GM12878 (cell line): ENCODE measurements around the gene WDR86. TPM values are rescaled to one million over a fixed set of nuclear protein-coding genes. Genes with fewer than 3 reads are reported as not detected.

Experiments used
- ATAC-seq: fragments of 200-7000 bp; cut with Tn5 transposase; 3 replicates; pipeline ENCODE4 v1.9.1; 2020; ENCODE audit warnings: mild to moderate bottlenecking, moderate library complexity
- BruUV-seq: library from RNA; stranded (reverse); fragments of 400-500 nt; replicated peaks from 2 replicates; lab custom pipeline; 2021; lab: Mats Ljungman, UMichigan
- CTCF ChIA-PET: fragments of 300-600 bp; sonication (Branson Sonifier 250); formaldehyde crosslinking; extraction: SDS; loops from one replicate; lab custom pipeline; 2021; ENCODE audit warnings: inconsistent platforms; lab: Yijun Ruan, JAX
- POLR2A ChIA-PET: fragments of 350-600 bp; formaldehyde crosslinking; extraction: SDS; loops from one replicate; lab custom pipeline; 2021; ENCODE audit warnings: inconsistent platforms; lab: Charles Lee
- RAD21 ChIA-PET: fragments of 300-600 bp; sonication (Branson Sonifier 250); formaldehyde crosslinking; loops from one replicate; lab custom pipeline; 2023; ENCODE audit warnings: antibody characterized with exemption; ENCODE audit not compliant: unreplicated experiment; lab: Charles Lee
- SMC1A ChIA-PET: fragments of 300-600 bp; sonication (Branson Sonifier 250); formaldehyde crosslinking; loops from one replicate; lab custom pipeline; 2023; ENCODE audit not compliant: unreplicated experiment, uncharacterized antibody; lab: Charles Lee
- DNase-seq: peaks from one replicate; pipeline ENCODE4 v3.0.0-alpha.2; 2011; ENCODE audit warnings: low read depth, low spot score
- FAIRE-seq: peaks from 3 replicates; lab custom pipeline; 2011; peaks lifted over from hg19 to GRCh38; lab: Jason Lieb, UNC
- H2AFZ ChIP-seq: 2 replicates; pipeline ENCODE4 v1.6.0; 2011; ENCODE audit warnings: low read depth, low read length, control low read depth; ENCODE audit not compliant: control insufficient read depth
- H3K27ac ChIP-seq: 2 replicates; pipeline ENCODE4 v1.5.1; 2011; ENCODE audit warnings: control low read depth; ENCODE audit not compliant: control insufficient read depth, insufficient read depth
- H3K27me3 ChIP-seq, 2 experiments: replicated peaks in 1 of 2; 2 replicates each; pipeline versions ENCODE4 v1.6.0 to v1.6.1; 2011; ENCODE audit warnings: low read length in 1 of 2; ENCODE audit not compliant: control insufficient read depth in 2 of 2, insufficient read depth in 2 of 2
- H3K36me3 ChIP-seq, 2 experiments: 2 replicates each; pipeline ENCODE4 v1.5.1; 2011; ENCODE audit warnings: low read length in 1 of 2; ENCODE audit not compliant: control insufficient read depth in 2 of 2, insufficient read depth in 2 of 2
- H3K4me1 ChIP-seq: 2 replicates; pipeline ENCODE4 v1.6.1; 2011; ENCODE audit warnings: mild to moderate bottlenecking, low read length, moderate library complexity, mixed read lengths; ENCODE audit not compliant: control insufficient read depth, insufficient read depth
- H3K4me2 ChIP-seq: 2 replicates; pipeline ENCODE4 v1.6.0; 2011; ENCODE audit warnings: control low read depth; ENCODE audit not compliant: control insufficient read depth, insufficient read depth
- H3K4me3 ChIP-seq: fragments of 200-600 bp; sonication (generic); 2 replicates; pipeline ENCODE4 v1.5.1; 2016
- H3K79me2 ChIP-seq: 2 replicates; pipeline ENCODE4 v1.6.0; 2011; ENCODE audit warnings: low read length; ENCODE audit not compliant: control insufficient read depth, insufficient read depth
- H3K9ac ChIP-seq: 2 replicates; pipeline ENCODE4 v1.8.0; 2011; ENCODE audit warnings: low read length, control low read depth, mixed read lengths; ENCODE audit not compliant: control insufficient read depth, insufficient read depth
- H3K9me3 ChIP-seq: replicated peaks from 3 replicates; pipeline ENCODE4 v1.5.1; 2011; ENCODE audit warnings: mild to moderate bottlenecking, low read length; ENCODE audit not compliant: control insufficient read depth, insufficient read depth
- H4K20me1 ChIP-seq: 2 replicates; pipeline ENCODE4 v1.6.0; 2011; ENCODE audit not compliant: control insufficient read depth, insufficient read depth
- ATF7 ChIP-seq: fragments of 450-650 bp; IDR thresholded peaks from 2 replicates; pipeline ENCODE4 v1.6.1; 2016; ENCODE audit warnings: low read depth, mild to moderate bottlenecking
- EED ChIP-seq: sonication (generic); IDR thresholded peaks from 2 replicates; pipeline ENCODE4 v1.6.1; 2016; ENCODE audit warnings: antibody characterized with exemption, low read depth
- FOXK2 ChIP-seq: fragments of 450-650 bp; IDR thresholded peaks from 2 replicates; pipeline ENCODE4 v1.6.1; 2017; ENCODE audit warnings: mild to moderate bottlenecking, moderate library complexity
- NBN ChIP-seq: fragments of 450-650 bp; IDR thresholded peaks from 2 replicates; pipeline ENCODE4 v1.6.1; 2016
- NFYA ChIP-seq: IDR thresholded peaks from 2 replicates; pipeline ENCODE4 v1.6.1; 2011; ENCODE audit warnings: low read depth, mild to moderate bottlenecking, low read length, improper control_type of control experiment, borderline replicate concordance
- SUZ12 ChIP-seq: fragments of 200-600 bp; sonication (generic); IDR thresholded peaks from one replicate; pipeline ENCODE4 v1.6.1; 2018; ENCODE audit warnings: antibody characterized with exemption, mild to moderate bottlenecking; ENCODE audit not compliant: unreplicated experiment
- ZNF207 ChIP-seq: fragments of 450-650 bp; IDR thresholded peaks from 2 replicates; pipeline ENCODE4 v1.6.1; 2014; ENCODE audit warnings: antibody characterized with exemption, mild to moderate bottlenecking, borderline replicate concordance
- WGBS: methylation state at CpG from one replicate; pipeline ENCODE4 v1.1.6; 2016; ENCODE audit warnings: low lambda C conversion rate; ENCODE audit not compliant: insufficient replicate concordance, insufficient coverage; ENCODE audit errors: missing lambda C conversion rate; 5-methylcytosine and 5-hydroxymethylcytosine counted together
- in situ Hi-C: fragments of 300-500 bp; cut with MboI; formaldehyde crosslinking; loops from 9 replicates; pipeline ENCODE4 v1.14.3; 2018; ENCODE audit warnings: mixed read lengths
- intact Hi-C: fragments of 100-400 bp; cut with micrococcal nuclease; formaldehyde crosslinking; loops from one replicate; pipeline ENCODE4 v1.14.2; 2022; ENCODE audit not compliant: unreplicated experiment
- polyA plus RNA-seq, 11 experiments: library from polyadenylated mRNA; depleted of rRNA in 4 of 11; unstranded in 6 of 11; stranded (reverse) in 5 of 11; fragments of >200 nt; fragmentation: Nextera tagmentation in 4 of 11; fragmentation: Illumina TruSeq in 1 of 11; extraction: Ambion mirVana in 4 of 11; extraction: Trizol in 1 of 11; gene quantifications; 1 replicate in 1 of 11; 2 replicates in 10 of 11; pipeline versions ENCODE4 v1.2.1 to v1.2.3, GENCODE V29; 2011 to 2016; ENCODE audit warnings: inconsistent platforms in 2 of 11, missing spikeins in 2 of 11, low read depth in 1 of 11
- total RNA-seq, 4 experiments: library from RNA; depleted of rRNA in 3 of 4; stranded (reverse); fragments of >200 nt in 3 of 4; fragmentation: Illumina TruSeq in 1 of 4; extraction: Trizol in 1 of 4; gene quantifications; 2 replicates each; pipeline versions ENCODE4 v1.2.1 to v1.2.3, GENCODE V29; 2013 to 2021
- TF ChIP-seq, protein P1 (sequence below): fragments of 450-650 bp; IDR thresholded peaks from 2 replicates; pipeline ENCODE4 v1.6.1; 2018; ENCODE audit warnings: mild to moderate bottlenecking, low read depth, moderate library complexity; ENCODE audit not compliant: partially characterized antibody
- TF ChIP-seq, protein P2 (sequence below): fragments of 450-650 bp; IDR thresholded peaks from 2 replicates; pipeline ENCODE4 v1.6.1; 2018; ENCODE audit warnings: borderline replicate concordance, mild to moderate bottlenecking; ENCODE audit not compliant: partially characterized antibody
- TF ChIP-seq, protein P3 (sequence below): fragments of 450-650 bp; IDR thresholded peaks from 2 replicates; pipeline ENCODE4 v1.6.1; 2017; ENCODE audit warnings: borderline replicate concordance

Gene WDR86
- total and polyA plus RNA-seq, 10 of the 15 experiments (the other 5 are each of a cell fraction or from before 2014, with no cell fraction given): 0.05 to 0.19 (median 0.15) TPM; not detected in 7

DNA sequence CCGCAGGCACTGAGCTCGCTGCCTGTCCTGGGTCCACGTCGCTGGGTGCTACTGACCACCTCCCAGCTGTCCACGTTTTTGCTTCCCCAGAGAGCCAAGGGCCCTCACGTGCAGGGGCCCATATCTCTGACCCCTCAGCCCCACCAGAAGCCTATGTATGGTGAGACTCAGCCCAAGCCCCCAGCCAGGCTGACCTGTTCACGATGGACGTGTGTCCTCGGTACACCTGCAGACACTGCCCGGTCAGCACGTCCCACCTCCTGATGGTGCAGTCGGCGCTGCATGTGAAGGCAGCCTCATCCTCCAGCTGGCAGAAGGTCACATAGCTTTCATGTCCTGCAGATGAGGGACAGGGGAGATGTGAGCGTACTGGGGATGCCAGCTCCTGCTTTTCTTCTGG, 9.9 kb downstream of the WDR86 start:
- in situ Hi-C loops: no loop called here
- H3K79me2 ChIP-seq: no peaks in the 10 kb centered on the region
- no peak for ATAC-seq
- RAD21 ChIA-PET: no interaction called here
- no peak for DNase-seq
- no peak overlapping the region for H3K9ac ChIP-seq
- H3K4me1 ChIP-seq: peaks cover 13% of the 10 kb centered on the region
- H4K20me1 ChIP-seq: no peaks in the 10 kb centered on the region
- 73% methylated on average over 14 of the region's 14 CpGs for WGBS
- POLR2A ChIA-PET: no interaction called here
- TF ChIP-seq NFYA: no peak
- TF ChIP-seq ATF7: no peak
- TF ChIP-seq NBN: no peak
- TF ChIP-seq SUZ12: no peak
- TF ChIP-seq FOXK2: no peak
- TF ChIP-seq, protein P1, sequence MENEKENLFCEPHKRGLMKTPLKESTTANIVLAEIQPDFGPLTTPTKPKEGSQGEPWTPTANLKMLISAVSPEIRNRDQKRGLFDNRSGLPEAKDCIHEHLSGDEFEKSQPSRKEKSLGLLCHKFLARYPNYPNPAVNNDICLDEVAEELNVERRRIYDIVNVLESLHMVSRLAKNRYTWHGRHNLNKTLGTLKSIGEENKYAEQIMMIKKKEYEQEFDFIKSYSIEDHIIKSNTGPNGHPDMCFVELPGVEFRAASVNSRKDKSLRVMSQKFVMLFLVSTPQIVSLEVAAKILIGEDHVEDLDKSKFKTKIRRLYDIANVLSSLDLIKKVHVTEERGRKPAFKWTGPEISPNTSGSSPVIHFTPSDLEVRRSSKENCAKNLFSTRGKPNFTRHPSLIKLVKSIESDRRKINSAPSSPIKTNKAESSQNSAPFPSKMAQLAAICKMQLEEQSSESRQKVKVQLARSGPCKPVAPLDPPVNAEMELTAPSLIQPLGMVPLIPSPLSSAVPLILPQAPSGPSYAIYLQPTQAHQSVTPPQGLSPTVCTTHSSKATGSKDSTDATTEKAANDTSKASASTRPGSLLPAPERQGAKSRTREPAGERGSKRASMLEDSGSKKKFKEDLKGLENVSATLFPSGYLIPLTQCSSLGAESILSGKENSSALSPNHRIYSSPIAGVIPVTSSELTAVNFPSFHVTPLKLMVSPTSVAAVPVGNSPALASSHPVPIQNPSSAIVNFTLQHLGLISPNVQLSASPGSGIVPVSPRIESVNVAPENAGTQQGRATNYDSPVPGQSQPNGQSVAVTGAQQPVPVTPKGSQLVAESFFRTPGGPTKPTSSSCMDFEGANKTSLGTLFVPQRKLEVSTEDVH: no peak
- no peak for TF ChIP-seq ZNF207
- TF ChIP-seq EED: no peak
- TF ChIP-seq, protein P2, sequence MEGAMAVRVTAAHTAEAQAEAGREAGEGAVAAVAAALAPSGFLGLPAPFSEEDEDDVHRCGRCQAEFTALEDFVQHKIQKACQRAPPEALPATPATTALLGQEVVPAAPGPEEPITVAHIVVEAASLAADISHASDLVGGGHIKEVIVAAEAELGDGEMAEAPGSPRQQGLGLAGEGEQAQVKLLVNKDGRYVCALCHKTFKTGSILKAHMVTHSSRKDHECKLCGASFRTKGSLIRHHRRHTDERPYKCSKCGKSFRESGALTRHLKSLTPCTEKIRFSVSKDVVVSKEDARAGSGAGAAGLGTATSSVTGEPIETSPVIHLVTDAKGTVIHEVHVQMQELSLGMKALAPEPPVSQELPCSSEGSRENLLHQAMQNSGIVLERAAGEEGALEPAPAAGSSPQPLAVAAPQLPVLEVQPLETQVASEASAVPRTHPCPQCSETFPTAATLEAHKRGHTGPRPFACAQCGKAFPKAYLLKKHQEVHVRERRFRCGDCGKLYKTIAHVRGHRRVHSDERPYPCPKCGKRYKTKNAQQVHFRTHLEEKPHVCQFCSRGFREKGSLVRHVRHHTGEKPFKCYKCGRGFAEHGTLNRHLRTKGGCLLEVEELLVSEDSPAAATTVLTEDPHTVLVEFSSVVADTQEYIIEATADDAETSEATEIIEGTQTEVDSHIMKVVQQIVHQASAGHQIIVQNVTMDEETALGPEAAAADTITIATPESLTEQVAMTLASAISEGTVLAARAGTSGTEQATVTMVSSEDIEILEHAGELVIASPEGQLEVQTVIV: no peak
- TF ChIP-seq, protein P3, sequence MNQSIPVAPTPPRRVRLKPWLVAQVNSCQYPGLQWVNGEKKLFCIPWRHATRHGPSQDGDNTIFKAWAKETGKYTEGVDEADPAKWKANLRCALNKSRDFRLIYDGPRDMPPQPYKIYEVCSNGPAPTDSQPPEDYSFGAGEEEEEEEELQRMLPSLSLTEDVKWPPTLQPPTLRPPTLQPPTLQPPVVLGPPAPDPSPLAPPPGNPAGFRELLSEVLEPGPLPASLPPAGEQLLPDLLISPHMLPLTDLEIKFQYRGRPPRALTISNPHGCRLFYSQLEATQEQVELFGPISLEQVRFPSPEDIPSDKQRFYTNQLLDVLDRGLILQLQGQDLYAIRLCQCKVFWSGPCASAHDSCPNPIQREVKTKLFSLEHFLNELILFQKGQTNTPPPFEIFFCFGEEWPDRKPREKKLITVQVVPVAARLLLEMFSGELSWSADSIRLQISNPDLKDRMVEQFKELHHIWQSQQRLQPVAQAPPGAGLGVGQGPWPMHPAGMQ: no peak
- intact Hi-C loops: no loop called here
- no peaks in the 10 kb centered on the region; the same call in 2 of the 3 replicates for H3K9me3 ChIP-seq
- no peaks in the 10 kb centered on the region for H3K36me3 ChIP-seq
- H3K27me3 ChIP-seq: no peaks in the 10 kb centered on the region
- no peak overlapping the region for H2AFZ ChIP-seq
- no peak overlapping the region for H3K27ac ChIP-seq
- CTCF ChIA-PET: interaction anchor here (0.6 to 1.7 kb wide), 3 partner anchors 49 to 358 kb away, joined by 3 to 4 read pairs (median 3); no protein-coding TSS in a partner anchor
- FAIRE-seq: no peak
- H3K4me2 ChIP-seq: 0 out of 2 replicates have a peak overlapping the region, but pooled peaks have one; percentile 13
- no peak overlapping the region for H3K4me3 ChIP-seq
- SMC1A ChIA-PET: interaction anchor here (0.5 to 1.0 kb wide), 2 partner anchors 85 to 235 kb away, joined by 3 read pairs; no protein-coding TSS in a partner anchor
- BruUV-seq: no TSS peak
